ENCODE data around the gene KYNU. TPM values are rescaled to one million over a fixed set of nuclear protein-coding genes. Genes with fewer than 3 reads are reported as not detected.
A peak's percentile ranks its signal among the peaks of the same experiment; 100 is the strongest.

KYNU gene
- total and polyA plus RNA-seq, 2 donors (not counting 1 experiment from before 2014, with no cell fraction given): 0.26 to 4.6 TPM

DNA sequence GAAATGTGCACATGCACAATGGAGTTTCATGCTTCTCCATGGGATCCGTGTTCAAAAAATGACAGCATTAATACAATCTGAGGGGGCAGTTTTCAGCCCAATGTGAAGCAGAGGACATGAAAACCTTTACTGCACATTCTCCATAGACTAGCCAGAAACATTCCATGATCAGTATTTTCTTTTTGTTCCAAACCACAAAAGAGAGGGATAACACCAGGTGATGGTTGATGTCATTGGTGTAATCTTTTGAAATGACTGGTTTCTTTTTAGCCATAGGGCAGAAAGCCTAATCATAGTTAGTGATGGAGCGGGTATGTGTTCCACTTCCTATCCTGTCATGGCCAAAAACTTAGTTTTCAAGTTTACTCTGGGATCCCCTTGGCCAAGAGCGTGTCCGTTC lies 1.8 kb upstream of the KYNU start:
- DNase-seq (ENCODE audit: low read depth in 2 of 2): peak in 1 of 2 donors; percentile 60
- Histone ChIP-seq H3K9ac (ENCODE audit: insufficient read depth, low read length) (no peak overlapping the region), H3K9me3 (ENCODE audit: control insufficient read depth, insufficient read depth, low read depth, low read length) (no peaks in the 10 kb centered on the region), H3K4me2 (ENCODE audit: extremely low read depth, insufficient read depth, low read length) (no peak overlapping the region), H3K4me3 (replicated peaks in 1 of 4; ENCODE audit: control extremely low read depth in 1 of 4, insufficient read depth in 1 of 4, low read depth in 3 of 4, low read length in 4 of 4) (no peak overlapping the region), H3K79me2 (ENCODE audit: control insufficient read depth, insufficient read depth, low read length) (no peaks in the 10 kb centered on the region), H3K36me3 (ENCODE audit: control insufficient read depth, insufficient read depth, low read length) (no peaks in the 10 kb centered on the region), H3K27ac (ENCODE audit: insufficient read depth, low read length) (no peak overlapping the region), H4K20me1 (ENCODE audit: control insufficient read depth, extremely low read depth, insufficient read depth, low read length) (no peaks in the 10 kb centered on the region), H3K27me3 (ENCODE audit: control insufficient read depth, insufficient read depth, low read length) (no peaks in the 10 kb centered on the region), H2AFZ (ENCODE audit: low read length) (no peak overlapping the region), H3K4me1 (ENCODE audit: control insufficient read depth, extremely low read depth, insufficient read depth, low read length) (peaks cover 6% of the 10 kb centered on the region)
- TF ChIP-seq, protein P1, sequence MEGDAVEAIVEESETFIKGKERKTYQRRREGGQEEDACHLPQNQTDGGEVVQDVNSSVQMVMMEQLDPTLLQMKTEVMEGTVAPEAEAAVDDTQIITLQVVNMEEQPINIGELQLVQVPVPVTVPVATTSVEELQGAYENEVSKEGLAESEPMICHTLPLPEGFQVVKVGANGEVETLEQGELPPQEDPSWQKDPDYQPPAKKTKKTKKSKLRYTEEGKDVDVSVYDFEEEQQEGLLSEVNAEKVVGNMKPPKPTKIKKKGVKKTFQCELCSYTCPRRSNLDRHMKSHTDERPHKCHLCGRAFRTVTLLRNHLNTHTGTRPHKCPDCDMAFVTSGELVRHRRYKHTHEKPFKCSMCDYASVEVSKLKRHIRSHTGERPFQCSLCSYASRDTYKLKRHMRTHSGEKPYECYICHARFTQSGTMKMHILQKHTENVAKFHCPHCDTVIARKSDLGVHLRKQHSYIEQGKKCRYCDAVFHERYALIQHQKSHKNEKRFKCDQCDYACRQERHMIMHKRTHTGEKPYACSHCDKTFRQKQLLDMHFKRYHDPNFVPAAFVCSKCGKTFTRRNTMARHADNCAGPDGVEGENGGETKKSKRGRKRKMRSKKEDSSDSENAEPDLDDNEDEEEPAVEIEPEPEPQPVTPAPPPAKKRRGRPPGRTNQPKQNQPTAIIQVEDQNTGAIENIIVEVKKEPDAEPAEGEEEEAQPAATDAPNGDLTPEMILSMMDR (conservative IDR thresholded peaks at IDR 0.05 in 1 of 2, IDR thresholded peaks at IDR 0.05 in 1 of 2; ENCODE audit: low read depth in 1 of 2, low read length in 2 of 2): no peak

DNA sequence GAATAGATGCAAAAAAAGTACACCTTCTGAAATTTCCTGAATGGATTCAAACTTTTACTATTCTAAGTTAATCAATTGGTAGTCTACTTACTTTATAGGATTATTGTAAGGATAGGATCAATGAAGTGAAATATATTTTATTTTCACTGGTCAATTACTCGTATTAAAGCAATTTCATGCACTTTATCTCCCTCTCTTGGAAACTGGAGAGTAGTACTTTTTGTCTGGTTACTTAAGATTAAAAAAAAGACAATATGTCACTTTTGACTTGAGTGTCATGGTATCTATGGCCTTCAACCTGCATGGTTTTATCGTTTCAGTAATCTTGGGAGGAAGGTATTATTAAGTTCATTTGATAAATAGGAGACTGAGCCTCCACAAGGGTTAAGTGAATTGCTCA lies 1.0 kb upstream of the KYNU start:
- no peaks in the 10 kb centered on the region for H3K36me3 ChIP-seq (ENCODE audit: control insufficient read depth, insufficient read depth, low read length)
- H3K4me1 ChIP-seq (ENCODE audit: control insufficient read depth, extremely low read depth, insufficient read depth, low read length): peaks cover 6% of the 10 kb centered on the region
- no peak overlapping the region for H3K4me2 ChIP-seq (ENCODE audit: extremely low read depth, insufficient read depth, low read length)
- no peak overlapping the region for H3K27ac ChIP-seq (ENCODE audit: insufficient read depth, low read length)
- H3K4me3 ChIP-seq (replicated peaks in 1 of 4; ENCODE audit: control extremely low read depth in 1 of 4, insufficient read depth in 1 of 4, low read depth in 3 of 4, low read length in 4 of 4): no peak overlapping the region
- H2AFZ ChIP-seq (ENCODE audit: low read length): no peak overlapping the region
- H3K79me2 ChIP-seq (ENCODE audit: control insufficient read depth, insufficient read depth, low read length): no peaks in the 10 kb centered on the region
- H3K9ac ChIP-seq (ENCODE audit: insufficient read depth, low read length): no peak overlapping the region
- no peaks in the 10 kb centered on the region for H3K9me3 ChIP-seq (ENCODE audit: control insufficient read depth, insufficient read depth, low read depth, low read length)
- TF ChIP-seq EZH2 (IDR thresholded peaks at IDR 0.05; ENCODE audit: low read length, missing control alignments): no peak
- TF ChIP-seq, protein P1 (conservative IDR thresholded peaks at IDR 0.05 in 1 of 2, IDR thresholded peaks at IDR 0.05 in 1 of 2; ENCODE audit: low read depth in 1 of 2, low read length in 2 of 2): no peak
- peak in 1 of 2 donors; percentile 46 for DNase-seq (ENCODE audit: low read depth in 2 of 2)
- no peaks in the 10 kb centered on the region for H4K20me1 ChIP-seq (ENCODE audit: control insufficient read depth, extremely low read depth, insufficient read depth, low read length)
- H3K27me3 ChIP-seq (ENCODE audit: control insufficient read depth, insufficient read depth, low read length): no peaks in the 10 kb centered on the region

DNA sequence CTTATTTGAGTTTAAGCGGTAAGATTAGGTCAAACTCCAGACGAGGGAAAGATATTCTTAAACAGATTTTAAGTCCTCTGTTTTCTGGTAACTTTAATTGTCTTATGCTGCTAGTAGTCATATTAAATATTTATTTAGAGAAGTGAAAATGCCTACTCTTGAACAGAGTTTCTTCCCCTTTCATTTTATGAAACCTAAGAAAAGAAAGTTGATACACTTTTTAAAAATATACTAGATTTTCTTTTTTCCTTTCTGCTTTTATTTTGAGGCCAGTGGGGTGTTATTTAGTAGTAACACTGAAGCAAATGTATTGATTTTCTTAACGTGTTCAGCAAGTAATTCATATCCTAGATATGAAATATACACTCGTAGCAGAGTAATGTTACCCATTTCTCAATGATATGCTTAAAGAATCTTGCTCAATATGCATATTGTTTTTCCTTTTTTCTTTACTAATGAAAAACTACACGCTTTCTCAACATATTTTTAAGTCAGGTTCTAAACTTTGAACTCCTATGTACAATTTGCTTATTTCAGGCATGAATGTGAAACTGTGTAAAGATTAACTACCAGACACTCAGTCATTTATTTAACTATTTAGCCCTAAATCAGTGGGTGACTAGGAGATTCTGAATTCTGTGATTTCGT lies 691 bp downstream of the KYNU start:
- Histone ChIP-seq H3K4me2 (ENCODE audit: extremely low read depth, insufficient read depth, low read length) (no peak overlapping the region), H3K9me3 (ENCODE audit: control insufficient read depth, insufficient read depth, low read depth, low read length) (no peaks in the 10 kb centered on the region), H4K20me1 (ENCODE audit: control insufficient read depth, extremely low read depth, insufficient read depth, low read length) (no peaks in the 10 kb centered on the region), H3K27me3 (ENCODE audit: control insufficient read depth, insufficient read depth, low read length) (no peaks in the 10 kb centered on the region), H3K9ac (ENCODE audit: insufficient read depth, low read length) (no peak overlapping the region), H3K4me1 (ENCODE audit: control insufficient read depth, extremely low read depth, insufficient read depth, low read length) (peaks cover 6% of the 10 kb centered on the region), H3K27ac (ENCODE audit: insufficient read depth, low read length) (no peak overlapping the region), H2AFZ (ENCODE audit: low read length) (no peak overlapping the region), H3K4me3 (replicated peaks in 1 of 4; ENCODE audit: control extremely low read depth in 1 of 4, insufficient read depth in 1 of 4, low read depth in 3 of 4, low read length in 4 of 4) (no peak overlapping the region), H3K36me3 (ENCODE audit: control insufficient read depth, insufficient read depth, low read length) (no peaks in the 10 kb centered on the region), H3K79me2 (ENCODE audit: control insufficient read depth, insufficient read depth, low read length) (no peaks in the 10 kb centered on the region)
- DNase-seq (ENCODE audit: low read depth in 2 of 2): no peak
- no peak for TF ChIP-seq EZH2 (IDR thresholded peaks at IDR 0.05; ENCODE audit: low read length, missing control alignments)
- TF ChIP-seq, protein P1 (conservative IDR thresholded peaks at IDR 0.05 in 1 of 2, IDR thresholded peaks at IDR 0.05 in 1 of 2; ENCODE audit: low read depth in 1 of 2, low read length in 2 of 2): no peak

All from fibroblast of lung (primary cell).